RKO (cell line): ENCODE data around the gene FHL1.
"Not testable (repeated sequence)": the region's sequence is repeated elsewhere in the genome, so short reads cannot be mapped to it uniquely, and the experiment has no call there.

Source experiments
- DNase-seq: peaks from one replicate; pipeline ENCODE4 v3.0.0-alpha.2; 2016; ENCODE audit warnings: low spot score

FHL1 gene

GRCh38 chrX:136147976-136148375, 643 bp downstream of the FHL1 start:
- no peak for DNase-seq

GRCh38 chrX:136148391-136148790, 1.1 kb downstream of the FHL1 start:
- DNase-seq: no peak

- no peak for DNase-seq
Measured at GRCh38 chrX:136154998-136155397, 7.7 kb downstream of the FHL1 start.

GRCh38 chrX:136156560-136157117, 9.3 kb downstream of the FHL1 start:
- DNase-seq: no peak

- DNase-seq: no peak
Measured at GRCh38 chrX:136157187-136157586, 9.9 kb downstream of the FHL1 start.

GRCh38 chrX:136158685-136159084, 11.4 kb downstream of the FHL1 start:
- no peak for DNase-seq

- DNase-seq: no peak
Measured at GRCh38 chrX:136159611-136160025, 12.3 kb downstream of the FHL1 start.

GRCh38 chrX:136162827-136163570, 15.7 kb downstream of the FHL1 start:
- DNase-seq: peak; percentile 69

- no peak for DNase-seq
Measured at GRCh38 chrX:136163689-136164088, 16.4 kb downstream of the FHL1 start.

- DNase-seq: no peak
Measured at GRCh38 chrX:136165406-136165805, 18.1 kb downstream of the FHL1 start.

GRCh38 chrX:136166221-136166855, 19.0 kb downstream of the FHL1 start:
- peak; percentile 3 for DNase-seq

GRCh38 chrX:136167989-136168388, 20.7 kb downstream of the FHL1 start:
- DNase-seq: not testable (repeated sequence)

- no peak for DNase-seq
Measured at GRCh38 chrX:136168929-136169735, 21.8 kb downstream of the FHL1 start.

- DNase-seq: no peak
Measured at GRCh38 chrX:136170139-136170800, 22.9 kb downstream of the FHL1 start.

- DNase-seq: no peak
Measured at GRCh38 chrX:136171420-136171819, 24.1 kb downstream of the FHL1 start.

GRCh38 chrX:136176399-136176825, 29.1 kb downstream of the FHL1 start:
- DNase-seq: no peak

GRCh38 chrX:136179133-136179532, 31.8 kb downstream of the FHL1 start:
- no peak for DNase-seq

- no peak for DNase-seq
Measured at GRCh38 chrX:136182414-136182813, 35.1 kb downstream of the FHL1 start.

- no peak for DNase-seq
Measured at GRCh38 chrX:136183172-136183571, 35.8 kb downstream of the FHL1 start.

- DNase-seq: no peak
Measured at GRCh38 chrX:136183917-136184316, 36.6 kb downstream of the FHL1 start.

- DNase-seq: peak; percentile 63
Measured at GRCh38 chrX:136185401-136186022, 38.2 kb downstream of the FHL1 start.

GRCh38 chrX:136186023-136186413, 38.7 kb downstream of the FHL1 start:
- DNase-seq: no peak
